HG02623 (cell line): Measurements from ENCODE around the gene KRT73.

ENCODE experiments used
- ATAC-seq: cut with Tn5 transposase; IDR thresholded peaks from one replicate; pipeline ENCODE4 v1.9.1; 2021; ENCODE audit warnings: moderate library complexity; ENCODE audit not compliant: unreplicated experiment

Gene KRT73

GRCh38 chr12:52622349-52622748, 4.0 kb upstream of the KRT73 start:
- ATAC-seq: no peak

- ATAC-seq: no peak
Observed at GRCh38 chr12:52618866-52619265, 507 bp upstream of the KRT73 start.

GRCh38 chr12:52617403-52617785, 965 bp downstream of the KRT73 start:
- ATAC-seq: no peak

GRCh38 chr12:52616680-52617402, 1.5 kb downstream of the KRT73 start:
- no peak for ATAC-seq

GRCh38 chr12:52615912-52616311, 2.4 kb downstream of the KRT73 start:
- no peak for ATAC-seq

- no peak for ATAC-seq
Observed at GRCh38 chr12:52615208-52615868, 3.0 kb downstream of the KRT73 start.

GRCh38 chr12:52614381-52615207, 3.8 kb downstream of the KRT73 start:
- ATAC-seq: no peak

- ATAC-seq: no peak
Observed at GRCh38 chr12:52613384-52614030, 4.9 kb downstream of the KRT73 start.

GRCh38 chr12:52612431-52613383, 5.7 kb downstream of the KRT73 start:
- no peak for ATAC-seq

- no peak for ATAC-seq
Observed at GRCh38 chr12:52611080-52611468, 7.3 kb downstream of the KRT73 start.

GRCh38 chr12:52608826-52609630, 9.3 kb downstream of the KRT73 start:
- no peak for ATAC-seq

- no peak for ATAC-seq
Observed at GRCh38 chr12:52608161-52608560, 10.2 kb downstream of the KRT73 start.

- no peak for ATAC-seq
Observed at GRCh38 chr12:52607314-52607713, 11.0 kb downstream of the KRT73 start.

- no peak for ATAC-seq
Observed at GRCh38 chr12:52606581-52607218, 11.7 kb downstream of the KRT73 start.

GRCh38 chr12:52606096-52606495, 12.3 kb downstream of the KRT73 start:
- no peak for ATAC-seq

GRCh38 chr12:52605542-52605941, 12.8 kb downstream of the KRT73 start:
- ATAC-seq: no peak

- no peak for ATAC-seq
Observed at GRCh38 chr12:52604859-52605258, 13.5 kb downstream of the KRT73 start.

GRCh38 chr12:52603314-52603713, 15.0 kb downstream of the KRT73 start:
- no peak for ATAC-seq

GRCh38 chr12:52602552-52602951, 15.8 kb downstream of the KRT73 start:
- ATAC-seq: no peak
